ENCODE measurements around the gene PLRG1.
"Not testable (repeated sequence)": the region's sequence is repeated elsewhere in the genome, so short reads cannot be mapped to it uniquely, and the experiment has no call there.

PLRG1 gene

DNA sequence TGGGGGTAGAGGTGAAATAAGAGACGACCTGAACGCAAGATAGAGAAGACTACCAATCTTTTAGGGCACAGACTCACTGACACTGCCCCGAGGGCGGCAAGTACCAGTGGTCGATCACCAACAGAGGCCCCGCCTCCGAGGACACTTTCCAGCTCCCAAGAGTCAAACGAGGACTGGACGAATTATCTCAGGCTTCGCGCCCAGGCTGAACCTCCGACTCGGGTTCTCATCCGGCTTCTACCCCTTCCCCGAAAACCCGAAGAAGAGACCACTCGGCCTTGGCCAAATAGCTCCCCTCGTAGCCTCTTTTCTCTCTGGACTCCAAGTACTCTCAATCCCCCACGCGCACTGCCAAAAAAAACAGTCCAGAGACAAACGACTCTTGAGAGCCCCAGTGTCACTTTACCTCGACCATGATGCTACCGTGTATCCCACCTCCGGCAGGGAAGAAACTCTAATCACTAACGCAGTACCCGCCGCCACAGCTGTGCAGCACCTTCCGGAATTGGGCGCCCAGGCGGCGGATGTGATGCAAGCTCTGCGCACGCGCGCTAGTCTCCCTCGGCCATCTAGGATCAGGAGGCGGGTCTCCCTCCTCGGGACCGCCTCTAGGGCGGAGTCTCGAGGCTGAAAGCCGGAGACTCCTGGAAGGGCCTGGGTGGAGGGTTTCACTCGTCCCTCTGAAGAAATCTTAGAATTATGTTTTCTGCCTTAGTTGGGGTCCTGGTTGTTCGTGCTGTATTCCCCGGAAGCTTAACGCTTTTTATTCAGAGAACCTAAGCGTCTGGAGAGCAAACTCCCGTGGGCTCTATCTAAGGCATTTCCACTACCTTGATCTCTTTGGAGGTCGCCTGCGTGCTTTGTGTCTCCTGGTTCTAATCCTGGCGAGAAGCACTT is at the start of gene PLRG1:
PLRG1 (minus strand) TSS at position 507 of the 897 bp plus-strand sequence; CDS start at position 415, 92 bp downstream.
- peak; percentile 98 for DNase-seq

DNA sequence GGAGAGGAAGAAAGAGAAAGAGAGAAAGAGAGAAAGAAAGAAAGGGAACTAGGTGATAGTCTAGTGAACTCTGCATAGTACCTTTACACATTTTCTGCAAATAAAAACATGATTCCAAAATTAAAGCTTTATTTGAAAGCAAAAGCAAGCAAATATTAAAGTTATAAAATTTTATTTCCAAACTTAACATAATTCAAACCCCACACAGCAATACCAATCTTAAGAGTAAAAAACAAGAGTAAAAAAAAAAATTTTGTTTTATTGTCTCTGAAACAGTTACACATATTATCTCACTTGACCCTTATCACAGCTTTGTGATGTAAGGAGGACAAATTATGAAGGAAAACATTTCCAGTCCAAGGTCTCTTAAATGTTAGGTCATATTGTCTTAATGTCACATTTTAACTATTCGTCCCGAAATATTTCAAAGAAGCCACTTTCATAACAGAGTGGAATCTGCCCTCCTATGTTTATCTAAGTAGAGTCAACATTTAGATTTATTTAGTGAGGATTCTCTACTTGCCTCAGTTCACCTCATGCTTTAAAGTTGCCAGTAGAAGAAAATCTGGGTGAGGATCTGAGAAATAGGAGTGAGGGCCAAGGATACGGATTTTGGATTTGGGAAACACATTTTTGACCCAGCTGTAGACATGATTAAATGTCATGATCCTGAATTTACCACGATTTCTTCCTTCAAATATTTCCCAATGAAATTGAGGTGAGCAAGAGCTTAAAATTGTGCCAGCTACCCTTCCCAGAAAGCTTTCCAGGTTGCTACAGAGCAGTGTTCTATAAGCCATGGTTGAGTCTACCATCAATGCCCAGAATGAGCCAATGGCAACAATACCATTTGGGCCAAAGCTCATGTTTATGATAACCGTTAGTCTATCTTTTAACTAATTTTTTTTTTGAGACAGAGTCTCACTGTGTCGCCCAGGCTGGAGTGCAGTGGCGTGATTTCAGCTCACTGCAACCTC is 47.9 kb upstream of the PLRG1 start:
- DNase-seq: no peak

- not testable (repeated sequence) for DNase-seq
Measured at GRCh38 chr4:154597281-154597680, 47.1 kb upstream of the PLRG1 start.

- no peak for DNase-seq
Measured at GRCh38 chr4:154595807-154596206, 45.6 kb upstream of the PLRG1 start.

- not testable (repeated sequence) for DNase-seq
Measured at GRCh38 chr4:154594343-154594742, 44.1 kb upstream of the PLRG1 start.

DNA sequence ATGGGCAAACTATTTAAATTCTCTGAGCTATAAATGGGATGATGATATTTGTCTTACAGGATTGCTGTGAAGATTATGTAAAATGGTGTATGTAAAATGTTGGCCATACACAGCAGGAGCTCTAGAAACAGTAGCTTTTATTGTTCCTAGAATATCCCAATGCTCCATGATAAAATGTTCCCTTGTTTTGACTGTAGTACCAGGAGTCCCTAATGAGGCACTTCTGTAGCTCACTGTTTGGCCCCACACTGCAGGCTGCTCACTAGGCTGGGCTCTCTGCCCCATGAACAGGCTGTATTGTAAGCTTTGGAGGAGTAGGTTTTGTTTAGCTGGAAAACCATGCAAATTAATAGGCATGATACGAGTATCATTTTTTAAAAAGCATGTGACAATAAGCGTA is 43.7 kb upstream of the PLRG1 start:
- peak; percentile 54 for DNase-seq

DNA sequence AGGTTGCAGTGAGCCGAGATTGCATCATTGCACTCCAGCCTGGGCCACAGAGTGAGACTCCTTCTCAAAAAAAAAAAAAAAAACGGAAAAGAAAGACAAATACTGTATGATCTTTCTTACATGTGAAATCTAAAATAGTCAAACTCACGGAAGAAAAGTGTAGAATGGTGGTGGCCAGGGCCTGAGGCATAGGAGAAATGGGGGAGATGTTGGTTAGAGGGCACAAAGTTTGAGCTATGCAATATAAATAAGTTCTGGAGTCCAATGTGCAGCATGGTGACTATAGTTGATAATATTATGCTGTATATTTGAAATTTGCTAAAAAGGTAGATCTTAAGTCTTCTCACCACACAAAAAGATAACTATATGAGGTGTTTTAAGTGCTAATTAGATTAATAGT is 41.7 kb upstream of the PLRG1 start:
- no peak for DNase-seq

DNA sequence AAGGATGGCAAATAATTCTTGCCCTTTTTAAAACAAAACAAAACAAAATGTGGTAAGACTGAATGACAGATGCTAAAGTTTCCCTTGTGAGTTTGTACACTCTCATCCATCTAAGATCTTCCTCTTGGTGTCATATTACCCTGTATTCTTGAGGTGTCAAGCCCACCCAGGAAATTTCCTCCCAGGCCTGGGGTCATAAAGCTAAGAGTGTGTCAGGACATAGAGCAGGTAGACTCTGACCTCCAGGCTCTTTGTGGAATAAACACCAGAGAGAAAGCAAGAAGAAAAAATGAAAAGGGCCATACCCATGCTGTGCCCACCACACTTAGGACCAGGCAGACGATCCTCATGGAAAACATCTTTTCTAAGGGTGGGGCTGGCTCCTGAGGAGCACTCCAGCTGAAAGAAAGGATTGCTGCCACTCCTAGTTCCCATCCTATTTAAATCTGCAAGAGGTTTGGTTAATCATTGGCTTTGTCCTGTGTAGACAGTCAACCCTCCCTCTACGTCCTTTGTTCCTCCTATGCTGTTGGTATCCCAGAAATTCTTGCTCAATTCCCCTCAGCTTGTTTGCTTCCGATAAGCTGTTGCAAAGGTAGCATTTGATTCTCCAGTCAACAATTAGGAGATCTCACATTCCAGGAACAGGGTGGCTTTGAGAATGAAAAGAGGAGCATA is 40.3 kb upstream of the PLRG1 start, which contains the start of gene FGA:
FGA (minus strand) TSS at position 414 of the 678 bp plus-strand sequence; CDS start at position 359, 55 bp downstream.
- no peak for DNase-seq

GRCh38 chr4:154589296-154590197 is 39.3 kb upstream of the PLRG1 start:
- DNase-seq: no peak

DNA sequence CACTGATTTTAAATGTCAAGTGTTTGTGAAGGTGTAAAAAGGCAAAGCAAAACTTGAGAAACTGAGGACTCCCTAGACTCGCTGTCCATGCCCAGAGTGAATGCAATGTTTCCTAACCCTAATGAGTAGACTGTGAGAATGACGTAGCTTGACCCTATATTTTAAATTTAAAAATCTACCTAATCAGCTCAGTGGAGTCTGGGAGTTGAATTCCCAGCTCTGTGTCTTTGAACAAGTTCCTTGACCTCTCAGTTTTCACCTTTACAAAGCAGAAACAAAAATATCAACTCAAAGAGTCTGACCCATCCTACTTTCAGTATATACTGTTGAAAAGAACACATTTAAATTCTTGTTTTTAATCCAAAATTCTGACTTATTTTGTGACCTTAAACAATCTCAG is 38.0 kb upstream of the PLRG1 start:
- DNase-seq: no peak

DNA sequence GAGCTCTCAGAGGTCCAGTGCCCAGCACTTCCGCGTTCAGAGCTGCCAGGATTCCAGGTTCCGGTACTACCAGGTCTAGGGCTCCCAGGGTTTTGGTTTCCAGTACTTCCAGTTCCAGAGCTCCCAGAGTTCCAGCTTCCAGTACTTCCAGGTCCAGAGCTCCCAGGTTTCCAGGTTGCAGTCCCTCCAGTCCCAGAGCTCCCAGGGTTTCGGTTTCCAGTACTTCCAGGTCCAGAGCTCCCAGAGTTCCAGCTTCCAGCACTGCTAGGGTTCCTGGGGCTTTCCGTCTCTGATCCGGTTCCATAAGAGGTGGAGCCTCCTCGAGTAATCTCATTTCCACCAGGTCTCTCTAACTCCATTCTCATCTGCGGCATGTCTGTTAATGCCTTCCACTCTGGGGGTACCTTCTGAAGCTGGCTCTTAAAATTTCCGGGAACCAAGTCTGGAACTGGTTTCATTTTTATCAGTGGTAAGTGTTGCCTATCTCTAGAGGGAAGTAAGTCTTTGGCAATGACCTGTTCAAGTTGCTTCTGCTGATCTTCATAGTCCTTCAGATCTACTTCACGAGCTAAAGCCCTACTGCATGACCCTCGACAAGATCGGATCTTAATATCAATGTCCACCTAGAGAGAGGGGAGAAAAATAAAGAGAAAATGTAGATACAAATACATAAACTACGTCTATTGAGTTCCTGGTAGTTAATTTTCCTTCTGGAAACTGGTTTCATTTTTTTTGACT is 36.3 kb upstream of the PLRG1 start:
- DNase-seq: no peak

GRCh38 chr4:154585369-154586018 is 35.3 kb upstream of the PLRG1 start:
- DNase-seq: no peak

GRCh38 chr4:154584259-154584658 is 34.1 kb upstream of the PLRG1 start:
- no peak for DNase-seq

DNA sequence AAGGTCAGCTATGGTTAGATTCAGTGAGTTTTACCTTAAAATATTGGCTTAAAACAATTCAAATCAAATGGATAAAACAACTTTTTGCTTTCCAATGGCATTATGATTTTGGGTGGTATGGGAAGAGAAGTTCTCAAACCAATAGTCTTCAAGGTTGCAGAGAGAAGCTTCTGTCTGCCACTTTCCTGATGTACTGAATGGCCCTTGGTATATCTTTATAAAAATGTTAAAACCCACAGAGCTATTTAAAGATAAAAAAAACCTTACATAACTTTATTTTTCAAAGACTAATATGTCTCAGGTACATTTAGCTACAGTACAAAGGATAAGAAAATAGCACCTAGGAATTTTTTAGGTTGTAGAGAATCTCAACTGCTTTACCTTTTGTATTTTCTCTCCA is 33.5 kb upstream of the PLRG1 start:
- DNase-seq: no peak

DNA sequence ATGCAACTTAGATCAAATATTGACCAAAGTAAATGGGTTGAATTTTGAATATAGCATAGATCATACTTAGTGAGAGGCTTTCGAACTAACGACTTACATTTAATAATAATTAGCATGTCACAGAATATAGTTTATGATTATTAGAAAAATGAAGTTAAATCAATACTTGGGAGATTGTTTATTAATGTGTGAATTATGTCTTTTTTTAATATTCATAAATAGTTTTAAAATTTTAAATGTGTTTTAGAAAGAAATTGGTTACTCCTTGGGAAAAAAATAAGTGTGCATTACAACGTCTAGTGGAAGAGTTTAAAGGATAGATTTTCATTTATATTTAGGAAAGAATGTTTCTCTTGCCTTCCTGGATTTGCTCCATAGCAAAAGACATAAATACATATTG is 33.0 kb upstream of the PLRG1 start:
- no peak for DNase-seq

- no peak for DNase-seq
Measured at GRCh38 chr4:154582723-154583122, 32.5 kb upstream of the PLRG1 start.

GRCh38 chr4:154579927-154580326 is 29.7 kb upstream of the PLRG1 start:
- no peak for DNase-seq

GRCh38 chr4:154578919-154579318 is 28.7 kb upstream of the PLRG1 start:
- DNase-seq: no peak

DNA sequence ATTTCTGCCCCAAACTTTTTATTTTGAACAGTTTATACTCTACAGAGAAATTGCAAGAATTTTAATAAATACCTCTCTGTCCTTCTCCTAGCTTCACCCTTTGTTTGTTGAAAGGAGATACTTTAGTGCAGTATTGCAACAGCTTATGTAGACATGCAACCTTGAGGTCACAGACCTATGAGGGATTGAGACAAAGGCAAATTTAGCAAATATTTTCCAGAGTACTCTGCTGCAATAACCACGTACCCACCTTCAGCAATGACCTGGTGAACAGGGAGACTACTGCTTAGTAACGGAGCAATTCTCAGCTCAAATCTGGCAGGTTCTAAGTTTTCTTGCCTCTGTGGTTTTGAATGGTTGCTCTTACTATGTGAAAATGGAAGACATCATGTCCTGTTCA is 27.1 kb upstream of the PLRG1 start:
- DNase-seq: no peak

DNA sequence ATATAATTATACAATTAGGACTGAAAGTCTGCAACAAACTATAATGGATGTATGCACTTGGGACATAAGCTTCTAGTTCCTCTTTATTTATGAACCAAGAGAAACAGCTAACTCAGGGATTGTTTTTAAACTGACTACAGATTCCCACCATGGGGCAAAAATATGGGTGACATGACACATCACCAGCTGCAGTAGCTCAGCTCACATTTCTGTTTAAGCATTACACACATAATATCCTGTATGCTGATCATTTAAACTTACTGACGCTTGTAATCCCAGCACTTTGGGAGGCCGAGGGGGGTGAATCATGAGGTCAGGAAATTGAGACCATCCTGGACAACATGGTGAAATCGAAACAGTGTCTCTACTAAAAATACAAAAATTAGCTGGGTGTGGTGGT is 24.1 kb upstream of the PLRG1 start:
- no peak for DNase-seq
